SKM-1 (cell line): ENCODE measurements around the gene ATP1A3.

Experiments used
- DNase-seq: peaks from one replicate; lab custom pipeline; 2025; ENCODE audit not compliant: unreplicated experiment; lab: John Stamatoyannopoulos, UW

Gene ATP1A3

GRCh38 chr19:41930322-41930722, 63.7 kb downstream of the ATP1A3 start:
- no peak for DNase-seq

- no peak for DNase-seq
Observed at GRCh38 chr19:41929536-41930071, 64.4 kb downstream of the ATP1A3 start.

GRCh38 chr19:41928754-41929535, 65.1 kb downstream of the ATP1A3 start:
- DNase-seq: peak; percentile 4

- DNase-seq: peak; percentile 22
Observed at GRCh38 chr19:41928221-41928683, 65.8 kb downstream of the ATP1A3 start, which contains the start of gene ERFL. TSS of gene ERFL (minus strand) at chr19:41928449. CDS start at chr19:41912919, 15,530 bp downstream.

GRCh38 chr19:41927497-41928192, 66.4 kb downstream of the ATP1A3 start:
- DNase-seq: no peak

- no peak for DNase-seq
Observed at GRCh38 chr19:41926763-41927496, 67.1 kb downstream of the ATP1A3 start.

- no peak for DNase-seq
Observed at GRCh38 chr19:41926028-41926762, 67.8 kb downstream of the ATP1A3 start.

GRCh38 chr19:41925208-41926003, 68.6 kb downstream of the ATP1A3 start:
- no peak for DNase-seq

- DNase-seq: no peak
Observed at GRCh38 chr19:41924151-41925145, 69.6 kb downstream of the ATP1A3 start.

GRCh38 chr19:41923045-41923788, 70.8 kb downstream of the ATP1A3 start:
- DNase-seq: no peak

- DNase-seq: no peak
Observed at GRCh38 chr19:41922585-41922984, 71.4 kb downstream of the ATP1A3 start.

GRCh38 chr19:41921577-41922576, 72.2 kb downstream of the ATP1A3 start:
- no peak for DNase-seq

- no peak for DNase-seq
Observed at GRCh38 chr19:41920882-41921576, 73.0 kb downstream of the ATP1A3 start.

- DNase-seq: no peak
Observed at GRCh38 chr19:41919948-41920712, 73.9 kb downstream of the ATP1A3 start.

- DNase-seq: no peak
Observed at GRCh38 chr19:41918653-41919244, 75.3 kb downstream of the ATP1A3 start.
